Ascending aorta (tissue), 2 donors: ENCODE measurements around the gene PCSK2. TPM values are rescaled to one million over a fixed set of nuclear protein-coding genes. Genes with fewer than 3 reads are reported as not detected.

Experiments used
- DNase-seq, 2 donors: peaks; one replicate each; pipeline ENCODE4 v3.0.0-alpha.2; 2019; ENCODE audit warnings: low spot score in 2 of 2
- H3K27ac ChIP-seq, 2 donors: fragments of 200-600 bp; sonication (generic); one replicate each; pipeline ENCODE4 v1.5.1; 2016 to 2017; ENCODE audit warnings: mild to moderate bottlenecking in 1 of 2
- H3K27me3 ChIP-seq: fragments of 200-600 bp; sonication (generic); one replicate; pipeline ENCODE4 v1.5.1; 2017
- H3K36me3 ChIP-seq, 2 donors: fragments of 200-600 bp; sonication (generic); one replicate each; pipeline ENCODE4 v1.5.1; 2016
- H3K4me1 ChIP-seq, 2 donors: fragments of 200-600 bp; sonication (generic); one replicate each; pipeline ENCODE4 v1.5.1; 2016 to 2017; ENCODE audit warnings: mild to moderate bottlenecking in 1 of 2
- H3K4me3 ChIP-seq, 2 donors: fragments of 200-600 bp; sonication (generic); one replicate each; pipeline ENCODE4 v1.5.1; 2016 to 2017; ENCODE audit warnings: mild to moderate bottlenecking in 1 of 2
- H3K9me3 ChIP-seq, 2 donors: fragments of 200-600 bp; sonication (generic); one replicate each; pipeline ENCODE4 v1.5.1; 2016
- intact Hi-C: fragments of 100-400 bp; cut with DNase I; formaldehyde crosslinking; loops from one replicate; pipeline ENCODE4 v1.15.1; 2023
- total RNA-seq: library from RNA; depleted of rRNA; stranded (reverse); fragments of >200 nt; gene quantifications from one replicate; pipeline ENCODE4 v1.1.0, GENCODE V29; 2016
- TF ChIP-seq, protein P1 (sequence below), 3 experiments: fragments of 200-600 bp in 2 of 3; fragments of 450-650 bp in 1 of 3; sonication (generic) in 2 of 3; IDR thresholded peaks; one replicate each; pipeline ENCODE4 v1.5.1; 2016 to 2019; ENCODE audit warnings: antibody characterized with exemption in 3 of 3, mild to moderate bottlenecking in 1 of 3, moderate library complexity in 1 of 3

Gene PCSK2
- total RNA-seq, 1 donor from 2014 or later, result not detected

GRCh38 chr20:17343656-17344452 lies 117.0 kb downstream of the PCSK2 start:
- TF ChIP-seq, protein P1, sequence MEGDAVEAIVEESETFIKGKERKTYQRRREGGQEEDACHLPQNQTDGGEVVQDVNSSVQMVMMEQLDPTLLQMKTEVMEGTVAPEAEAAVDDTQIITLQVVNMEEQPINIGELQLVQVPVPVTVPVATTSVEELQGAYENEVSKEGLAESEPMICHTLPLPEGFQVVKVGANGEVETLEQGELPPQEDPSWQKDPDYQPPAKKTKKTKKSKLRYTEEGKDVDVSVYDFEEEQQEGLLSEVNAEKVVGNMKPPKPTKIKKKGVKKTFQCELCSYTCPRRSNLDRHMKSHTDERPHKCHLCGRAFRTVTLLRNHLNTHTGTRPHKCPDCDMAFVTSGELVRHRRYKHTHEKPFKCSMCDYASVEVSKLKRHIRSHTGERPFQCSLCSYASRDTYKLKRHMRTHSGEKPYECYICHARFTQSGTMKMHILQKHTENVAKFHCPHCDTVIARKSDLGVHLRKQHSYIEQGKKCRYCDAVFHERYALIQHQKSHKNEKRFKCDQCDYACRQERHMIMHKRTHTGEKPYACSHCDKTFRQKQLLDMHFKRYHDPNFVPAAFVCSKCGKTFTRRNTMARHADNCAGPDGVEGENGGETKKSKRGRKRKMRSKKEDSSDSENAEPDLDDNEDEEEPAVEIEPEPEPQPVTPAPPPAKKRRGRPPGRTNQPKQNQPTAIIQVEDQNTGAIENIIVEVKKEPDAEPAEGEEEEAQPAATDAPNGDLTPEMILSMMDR (IDR thresholded peaks at IDR 0.05), result no peak
- DNase-seq, result no peak
- intact Hi-C loops, result no loop called here

DNA sequence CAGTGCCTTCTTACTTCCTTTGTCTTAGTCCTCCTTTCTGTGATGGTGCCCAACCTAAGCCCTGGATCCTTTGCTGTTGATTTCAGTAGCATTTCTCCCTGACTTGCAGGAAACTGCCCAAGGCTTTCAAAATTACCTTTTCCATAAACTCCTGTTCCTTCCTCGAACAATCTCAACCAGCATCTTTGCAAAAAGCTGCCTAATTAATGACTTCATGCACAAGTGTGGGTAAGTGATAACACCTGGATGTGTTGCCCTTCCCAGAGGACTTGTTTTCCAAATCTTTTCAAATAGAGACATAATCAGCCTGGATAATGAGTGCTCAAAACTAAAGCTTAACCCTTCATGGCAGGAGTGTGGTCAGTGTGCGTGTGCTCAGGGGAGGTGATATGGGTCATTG lies 118.0 kb downstream of the PCSK2 start:
- H3K4me3 ChIP-seq, result no peak overlapping the region
- intact Hi-C loops, result no loop called here

More at GRCh38 chr20:17343656-17344452, 117.0 kb downstream of the PCSK2 start:
- Histone ChIP-seq H3K4me3 (no peak overlapping the region), H3K4me1 (no peaks in the 10 kb centered on the region), H3K36me3 (no peaks in the 10 kb centered on the region), H3K27me3 (no peaks in the 10 kb centered on the region), H3K9me3 (no peaks in the 10 kb centered on the region), H3K27ac (no peak overlapping the region)

DNA sequence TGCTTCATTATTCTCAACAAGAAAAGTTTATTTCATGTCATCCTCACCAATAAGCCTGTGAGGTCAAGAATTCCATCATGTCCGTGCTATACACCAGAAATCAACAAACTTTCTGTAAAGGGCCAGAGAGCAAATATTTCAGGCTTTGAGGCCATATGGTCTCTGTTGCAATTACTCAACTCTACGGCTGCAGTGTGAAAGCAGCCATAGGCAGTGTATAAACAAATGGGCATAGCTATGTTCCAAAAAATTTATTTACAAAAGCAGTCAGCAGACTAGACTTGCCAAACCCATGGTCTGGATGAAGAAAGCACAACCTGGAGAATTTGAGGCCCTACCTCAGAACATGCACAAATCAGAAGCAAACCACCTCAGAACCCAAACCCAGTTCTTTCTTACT lies 118.5 kb downstream of the PCSK2 start:
- intact Hi-C loops, result no loop called here
- TF ChIP-seq, protein P1 (IDR thresholded peaks at IDR 0.05), result no peak

More for the DNA sequence above, 118.0 kb downstream of the PCSK2 start:
- Histone ChIP-seq H3K4me1 (no peaks in the 10 kb centered on the region), H3K27ac (no peak overlapping the region), H3K27me3 (no peaks in the 10 kb centered on the region), H3K9me3 (no peaks in the 10 kb centered on the region), H3K36me3 (no peaks in the 10 kb centered on the region)
- TF ChIP-seq, protein P1 (IDR thresholded peaks at IDR 0.05), result no peak
- DNase-seq, result no peak

DNA sequence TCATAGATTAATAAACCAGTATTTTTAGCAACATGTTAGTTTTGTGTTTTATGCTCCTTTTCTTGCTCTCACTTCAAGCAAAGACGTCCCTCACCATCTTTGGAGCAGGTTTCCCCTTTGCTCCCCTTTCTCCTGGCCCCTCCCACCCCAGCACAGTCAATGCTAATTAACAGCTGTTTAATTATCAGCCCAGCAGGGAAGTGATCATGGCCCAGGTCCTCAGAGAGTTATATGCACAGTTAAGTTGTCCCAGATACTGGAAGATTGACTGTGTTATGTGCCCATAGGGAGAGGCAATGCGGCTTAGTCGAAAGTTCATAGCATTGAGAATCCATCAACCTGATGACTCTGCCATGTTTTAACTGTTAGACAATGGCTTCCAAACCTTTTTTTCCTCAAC lies 123.5 kb downstream of the PCSK2 start:
- H3K4me1 ChIP-seq, result no peaks in the 10 kb centered on the region
- H3K27ac ChIP-seq, result no peak overlapping the region
- no peaks in the 10 kb centered on the region for H3K36me3 ChIP-seq
- H3K4me3 ChIP-seq, result no peak overlapping the region
- TF ChIP-seq, protein P1 (IDR thresholded peaks at IDR 0.05), result no peak
- no peaks in the 10 kb centered on the region for H3K27me3 ChIP-seq
- DNase-seq, result no peak
- no peaks in the 10 kb centered on the region for H3K9me3 ChIP-seq
- intact Hi-C loops, result no loop called here

More for the DNA sequence above, 118.5 kb downstream of the PCSK2 start:
- Histone ChIP-seq H3K27ac (no peak overlapping the region), H3K9me3 (no peaks in the 10 kb centered on the region), H3K36me3 (no peaks in the 10 kb centered on the region), H3K4me1 (no peaks in the 10 kb centered on the region), H3K4me3 (no peak overlapping the region), H3K27me3 (no peaks in the 10 kb centered on the region)
- DNase-seq, result no peak

DNA sequence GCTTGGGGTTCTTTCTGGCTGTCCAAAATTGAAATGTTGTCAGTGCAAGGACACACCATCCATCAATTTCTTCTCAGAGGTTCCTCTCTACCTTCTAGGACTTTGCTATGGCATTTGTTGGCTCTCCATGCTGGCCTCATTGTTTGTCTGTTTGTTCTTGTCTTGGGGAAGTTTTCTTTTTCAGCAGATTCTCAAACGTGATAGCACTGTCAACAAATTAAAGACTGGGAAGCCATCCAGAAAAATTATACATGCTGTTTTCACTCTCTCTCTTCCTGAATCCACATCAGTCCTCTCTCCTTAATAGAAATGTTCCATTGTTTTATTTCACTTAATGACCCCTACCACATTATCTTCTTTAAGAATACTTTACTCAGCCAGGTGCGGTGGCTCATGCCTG lies 130.4 kb downstream of the PCSK2 start:
- H3K36me3 ChIP-seq, result no peaks in the 10 kb centered on the region
- no peak overlapping the region for H3K27ac ChIP-seq
- TF ChIP-seq, protein P1 (IDR thresholded peaks at IDR 0.05), result no peak
- H3K4me1 ChIP-seq, result no peaks in the 10 kb centered on the region
- no peaks in the 10 kb centered on the region for H3K27me3 ChIP-seq
- DNase-seq, result no peak
- no peak overlapping the region for H3K4me3 ChIP-seq
- H3K9me3 ChIP-seq, result no peaks in the 10 kb centered on the region
- intact Hi-C loops, result no loop called here
